ENCODE data around the gene IL36A.

The IL36A gene

DNA sequence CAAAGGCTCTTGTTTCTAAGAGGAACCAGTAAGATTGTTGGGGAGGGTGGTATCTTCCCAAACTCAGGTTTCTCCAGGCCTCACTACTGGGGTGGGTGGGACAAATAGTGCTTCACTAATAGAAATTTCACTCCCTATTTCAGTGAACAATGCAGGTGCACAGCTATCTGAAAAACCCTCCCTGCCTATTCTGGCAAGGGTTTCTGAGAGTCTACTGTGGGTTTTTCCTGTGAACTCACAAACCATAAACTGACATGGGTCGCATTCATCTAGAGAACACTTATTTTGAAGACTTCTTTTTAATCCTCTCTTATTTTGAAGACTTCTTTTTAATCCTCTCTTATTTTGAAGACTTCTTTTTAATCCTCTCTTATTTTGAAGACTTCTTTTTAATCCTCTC, 4.4 kb downstream of the IL36A start:
- DNase-seq = no peak

DNA sequence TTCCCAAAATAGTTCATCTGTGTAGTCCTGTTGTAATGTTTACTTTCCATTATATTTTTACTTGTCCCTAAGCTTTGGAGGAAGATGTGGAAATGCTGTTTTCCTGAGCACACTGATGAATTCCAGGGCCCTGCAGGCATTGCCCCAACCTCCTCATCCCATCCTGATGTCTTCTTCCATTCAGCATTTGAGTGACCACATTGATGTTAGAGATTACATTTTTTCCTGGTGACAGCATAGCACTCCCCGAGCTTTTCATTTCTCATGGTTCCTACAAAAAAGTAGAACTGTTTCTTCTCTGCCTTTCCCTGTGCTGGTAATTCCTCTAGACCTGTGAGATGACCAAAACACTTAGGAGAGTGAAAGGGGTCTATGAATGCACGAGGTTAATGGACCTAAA, 4.8 kb downstream of the IL36A start:
- DNase-seq = no peak

DNA sequence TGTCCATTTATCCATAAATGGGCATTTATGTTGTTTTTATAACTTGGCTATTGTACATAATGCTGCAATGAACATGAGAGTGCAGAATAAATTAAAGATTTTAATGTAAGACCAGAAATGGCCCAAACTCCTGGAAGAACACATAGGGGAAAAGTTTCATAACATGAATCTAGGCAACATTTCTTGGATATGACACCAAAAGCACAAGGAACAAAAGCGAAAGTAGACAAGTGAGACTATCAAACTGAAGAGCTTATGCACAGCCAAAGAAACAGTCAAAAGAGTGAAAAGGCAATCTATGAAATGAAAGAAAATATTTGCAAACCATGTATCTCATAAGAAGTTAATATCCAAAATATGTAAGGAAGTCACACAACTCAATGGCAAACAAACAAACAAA, 5.8 kb downstream of the IL36A start:
- no peak for DNase-seq

DNA sequence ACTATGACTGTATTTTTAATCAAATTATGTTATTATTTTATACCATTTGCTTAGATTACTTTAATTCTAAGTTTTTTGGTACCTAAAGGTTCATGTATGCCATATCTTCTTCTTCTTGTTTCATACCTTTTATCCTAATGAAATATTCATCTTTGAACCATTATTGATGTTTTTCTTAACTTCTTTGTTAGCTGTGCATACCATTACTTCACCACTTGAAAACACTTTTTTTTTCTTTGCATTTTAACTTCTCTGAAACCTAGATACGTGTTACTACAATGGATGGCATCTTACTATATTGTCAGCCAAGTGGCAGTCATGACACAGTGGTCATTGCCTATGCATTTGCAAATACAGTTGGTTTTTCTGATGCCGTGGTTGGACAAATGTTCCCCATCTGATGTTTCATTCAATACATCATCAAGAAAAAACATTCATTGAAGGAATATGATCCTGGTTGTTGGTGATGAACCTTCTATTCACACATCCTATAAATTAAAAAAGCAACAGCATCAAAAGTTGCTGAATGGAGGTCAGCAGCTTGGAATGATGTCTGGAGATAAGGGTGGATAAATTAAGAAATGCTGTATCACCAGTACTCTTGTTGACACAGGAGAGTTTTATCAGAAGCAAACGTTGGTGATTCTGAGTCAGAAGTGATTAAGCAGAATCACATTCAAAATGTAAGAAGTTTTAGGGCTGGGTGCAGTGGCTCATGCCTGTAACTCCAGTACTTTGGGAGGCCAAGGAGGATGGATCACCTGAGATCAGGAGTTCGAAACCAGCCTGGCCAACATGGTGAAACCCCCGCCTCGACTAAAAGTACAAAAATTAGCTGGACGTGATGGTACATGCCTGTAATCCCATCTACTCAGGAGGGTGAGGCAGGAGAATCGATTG, 7.4 kb downstream of the IL36A start:
- DNase-seq = no peak

DNA sequence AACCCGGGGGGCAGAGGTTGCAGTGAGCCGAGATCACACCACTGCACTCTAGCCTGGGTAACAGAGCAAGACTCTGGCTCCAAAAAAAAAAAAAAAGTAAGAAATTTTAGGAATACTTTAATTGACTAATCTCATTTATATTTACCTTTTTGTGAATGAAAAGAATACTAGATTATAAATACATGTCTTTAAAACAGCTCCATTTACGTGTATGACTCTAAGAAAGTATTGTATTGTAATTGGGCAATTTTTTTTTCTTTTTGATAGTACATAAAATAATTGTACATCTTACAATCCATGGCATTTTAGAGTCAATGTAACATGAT, 8.0 kb downstream of the IL36A start:
- no peak for DNase-seq

DNA sequence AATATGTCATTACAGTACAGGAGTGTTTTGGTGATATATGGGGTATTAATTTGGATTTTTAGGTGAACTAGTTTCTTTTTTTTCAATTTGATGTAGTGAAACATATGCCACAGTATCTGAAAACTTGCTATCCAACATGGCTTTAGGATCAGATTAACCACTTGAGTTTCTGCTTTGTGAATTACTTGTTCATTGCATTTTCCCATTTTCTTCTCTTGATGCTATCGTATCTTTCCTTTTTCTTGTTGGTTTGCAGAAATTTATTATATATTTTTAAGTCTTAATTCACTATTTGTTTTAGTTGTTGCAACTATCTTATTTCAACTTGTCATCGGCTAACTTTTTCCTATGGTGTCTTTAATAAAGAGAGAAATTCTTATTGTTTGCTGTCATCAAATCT, 8.8 kb downstream of the IL36A start:
- no peak for DNase-seq

DNA sequence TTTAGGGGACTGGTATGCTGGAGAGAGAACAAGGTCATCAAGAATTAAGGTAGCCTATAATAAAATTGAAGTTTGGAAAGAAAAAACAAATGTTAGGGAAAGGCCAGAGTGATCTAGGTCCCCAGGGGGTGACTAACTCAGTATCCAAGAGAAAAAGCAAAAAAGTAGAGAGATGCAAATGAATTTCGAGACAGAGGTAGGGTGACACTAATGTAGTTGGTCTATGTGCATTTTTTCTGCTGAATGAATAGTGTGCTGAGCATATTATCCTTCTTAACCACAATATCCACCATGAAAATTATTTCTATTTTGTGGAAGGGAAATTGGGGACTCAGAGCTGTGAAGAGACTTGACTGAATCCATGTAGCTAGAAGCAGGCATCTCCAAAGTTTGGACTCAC, 9.8 kb downstream of the IL36A start:
- DNase-seq = no peak

DNA sequence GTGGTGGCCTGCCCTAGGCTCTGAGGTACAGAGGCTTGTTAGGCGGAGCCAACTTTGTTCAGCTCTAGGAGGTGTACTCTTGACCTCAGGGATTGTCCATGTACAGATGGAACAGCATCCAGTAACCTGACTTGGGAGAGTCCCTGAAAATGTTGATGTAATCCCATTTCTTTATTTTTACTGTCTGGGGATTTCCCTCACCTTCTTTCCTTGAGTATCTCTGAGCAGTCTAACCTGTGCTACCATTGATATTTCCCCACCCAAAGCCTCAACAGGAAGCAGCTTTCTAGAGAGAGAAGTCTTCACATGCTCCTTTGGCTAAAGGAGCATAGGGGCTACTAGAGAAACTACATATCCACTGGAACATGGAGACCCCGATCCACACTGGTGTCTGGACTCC, 10.4 kb downstream of the IL36A start:
- no peak for DNase-seq

DNA sequence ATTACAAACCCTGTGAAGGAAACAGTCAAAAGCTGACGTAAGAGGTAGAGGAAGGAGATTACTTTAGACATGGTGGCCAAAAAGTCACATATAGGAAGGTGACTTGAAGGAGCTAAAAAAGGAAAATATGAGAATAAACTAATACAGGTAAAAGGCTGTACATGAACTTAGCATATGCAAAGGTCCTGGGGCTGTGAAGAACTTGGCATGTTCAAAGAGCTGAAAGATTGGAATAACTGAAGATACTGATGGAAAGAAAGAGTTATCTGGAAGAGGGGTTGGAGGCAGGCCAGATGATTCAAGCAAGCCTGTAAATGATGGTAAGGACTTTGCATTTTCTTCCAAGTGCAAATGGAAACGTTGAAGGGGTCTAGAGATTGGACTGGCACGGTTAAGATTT, 13.2 kb downstream of the IL36A start:
- DNase-seq = no peak

DNA sequence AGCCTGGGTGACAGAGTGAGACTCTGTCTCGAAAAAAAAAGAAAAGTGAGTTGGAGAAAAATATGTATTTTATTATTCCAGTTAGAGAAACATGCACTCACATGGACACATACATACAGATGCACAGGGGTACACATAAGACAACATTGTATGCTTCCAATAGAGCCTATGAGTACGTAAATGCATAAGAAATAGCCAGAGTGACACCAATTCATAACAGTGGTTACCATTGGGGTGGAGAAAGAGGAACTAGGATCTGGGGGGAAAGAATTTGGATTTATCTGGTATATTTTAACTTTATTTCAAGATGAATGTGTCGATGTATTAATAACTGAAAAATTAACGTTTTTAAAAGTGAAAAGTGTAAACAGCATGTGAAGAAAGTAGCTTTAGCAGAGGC, 16.1 kb downstream of the IL36A start:
- DNase-seq = no peak

DNA sequence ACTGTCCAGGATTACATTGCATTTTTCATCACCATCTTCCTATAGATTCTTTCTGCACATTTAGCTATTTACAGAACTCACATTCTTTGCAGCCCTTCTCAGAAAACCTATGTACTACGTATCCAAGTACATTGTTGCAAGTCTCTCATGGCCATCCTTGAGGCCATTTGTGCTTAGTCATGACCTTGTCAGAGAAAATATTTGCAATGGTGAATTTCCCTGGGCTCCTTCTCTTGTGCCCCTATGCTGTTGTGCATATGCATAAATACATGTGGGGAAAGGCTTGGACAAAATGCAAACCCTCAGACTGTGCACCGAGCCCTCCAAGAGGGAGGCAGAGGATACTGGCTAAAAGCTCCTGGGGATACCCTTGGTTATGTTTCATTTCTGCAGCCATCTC, 19.5 kb downstream of the IL36A start:
- DNase-seq = no peak

DNA sequence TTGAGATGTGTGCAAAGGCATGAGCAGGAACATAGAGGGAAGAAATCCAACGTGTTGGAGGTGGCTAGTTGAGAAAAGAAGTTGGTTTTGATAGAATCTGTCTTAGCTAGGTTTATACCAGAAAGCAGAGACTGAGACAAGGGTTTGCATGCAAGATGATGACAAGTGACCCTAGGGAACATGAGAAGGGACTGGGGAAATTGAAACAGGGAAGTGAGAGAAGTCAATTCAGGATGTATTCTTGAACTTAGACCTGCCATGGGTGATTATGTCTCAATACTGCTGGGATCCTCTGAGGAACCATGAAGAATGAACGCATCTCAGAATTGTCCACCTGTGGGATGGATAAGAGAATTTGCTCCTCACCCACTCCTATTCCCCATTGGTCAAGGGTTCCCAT, 20.5 kb downstream of the IL36A start:
- DNase-seq = no peak

DNA sequence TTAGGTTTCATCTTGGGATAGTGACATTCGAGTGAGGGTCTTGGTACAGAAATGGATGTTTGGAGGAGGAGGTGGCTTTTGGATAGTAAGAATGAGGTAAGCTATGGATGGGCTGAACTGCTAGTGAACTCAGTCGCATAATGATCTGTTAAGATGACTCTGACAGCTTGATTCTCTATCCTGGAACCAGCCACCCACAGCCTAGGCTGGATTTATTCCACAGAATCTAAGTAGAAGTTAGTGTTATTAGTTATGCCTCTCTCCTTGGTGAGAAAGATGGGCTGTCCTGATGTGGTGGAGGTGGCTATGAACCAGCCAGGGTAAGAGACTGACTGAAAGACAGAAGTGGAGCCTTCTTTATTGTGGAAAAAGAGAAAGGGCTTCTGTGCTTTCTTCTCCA, 22.4 kb downstream of the IL36A start:
- no peak for DNase-seq

DNA sequence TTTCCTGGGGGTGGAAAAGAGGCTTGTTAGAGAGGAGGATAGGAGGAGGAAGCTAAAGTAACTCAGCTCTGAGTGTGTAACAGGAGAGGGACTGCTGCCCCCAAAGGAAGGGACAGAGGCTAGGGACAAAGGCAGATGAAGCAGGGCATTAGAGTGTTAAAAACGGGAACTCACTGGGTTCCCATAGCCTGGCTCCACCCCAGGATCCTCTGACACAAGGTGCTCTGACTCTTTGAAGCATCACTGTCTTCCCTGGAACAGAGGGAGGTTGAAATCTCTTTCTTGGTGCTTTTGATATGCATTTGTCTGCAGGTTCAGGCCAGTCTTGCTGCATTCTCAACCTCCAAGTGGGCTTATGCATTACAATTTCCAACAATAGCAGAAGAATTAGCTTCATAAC, 22.9 kb downstream of the IL36A start:
- DNase-seq = no peak

DNA sequence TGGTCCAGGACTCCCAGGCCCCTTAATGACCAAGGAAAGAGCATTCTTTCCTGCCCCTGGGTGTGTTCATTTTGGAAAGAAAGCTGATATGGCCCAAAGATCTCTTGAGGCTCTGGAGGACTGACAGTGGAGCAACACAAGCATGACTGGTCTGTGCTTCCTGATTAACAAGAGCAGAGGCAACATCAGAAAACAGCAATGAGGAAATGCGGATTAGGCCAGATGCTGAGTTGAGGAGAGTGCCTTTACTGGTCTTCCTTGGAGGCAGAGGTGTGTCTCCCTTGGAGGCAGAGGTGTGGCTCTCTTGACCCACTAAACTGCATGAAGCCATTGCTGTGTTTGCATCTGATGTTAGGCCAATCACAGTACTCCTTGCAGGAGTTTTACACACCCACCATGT, 27.5 kb downstream of the IL36A start:
- no peak for DNase-seq

DNA sequence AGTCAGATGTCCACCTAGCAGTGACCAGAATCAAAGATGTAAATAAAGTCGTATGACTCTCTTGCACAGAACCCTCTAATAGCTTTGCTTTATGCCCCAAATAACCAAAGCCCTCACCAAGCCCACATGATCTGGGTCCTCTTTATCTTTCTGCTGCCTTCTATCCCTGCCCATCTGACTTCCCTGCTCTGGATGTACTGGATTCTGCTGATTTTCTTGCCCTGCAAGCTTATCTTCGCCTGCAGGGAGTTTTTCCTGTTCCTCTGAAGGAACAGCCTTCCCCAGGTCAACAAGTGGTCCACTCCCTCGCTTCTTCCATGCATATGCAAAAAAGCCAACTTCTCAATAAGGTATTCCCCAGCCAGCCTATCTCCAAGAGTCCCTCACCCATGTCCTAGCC, 28.8 kb downstream of the IL36A start:
- no peak for DNase-seq

DNA sequence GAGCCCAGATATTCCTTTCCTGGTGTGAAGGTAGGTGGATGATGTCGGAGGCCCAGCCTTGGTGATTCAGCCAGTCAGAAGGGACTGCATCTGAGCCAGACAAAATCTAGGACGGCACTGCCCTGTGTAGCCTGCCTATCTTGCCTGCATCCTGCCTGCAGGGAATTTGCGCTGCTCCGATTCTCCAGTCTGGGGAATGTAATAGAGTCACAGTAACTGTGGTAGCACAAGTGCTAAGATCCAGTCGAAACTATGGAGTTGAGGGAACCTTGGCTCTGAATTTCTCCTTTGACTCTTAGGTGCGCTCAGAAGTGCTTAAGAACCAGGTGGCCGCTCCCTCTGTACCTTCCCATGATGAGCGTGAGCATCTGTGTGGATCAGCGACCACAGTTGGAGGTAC, 31.5 kb downstream of the IL36A start:
- DNase-seq = no peak

DNA sequence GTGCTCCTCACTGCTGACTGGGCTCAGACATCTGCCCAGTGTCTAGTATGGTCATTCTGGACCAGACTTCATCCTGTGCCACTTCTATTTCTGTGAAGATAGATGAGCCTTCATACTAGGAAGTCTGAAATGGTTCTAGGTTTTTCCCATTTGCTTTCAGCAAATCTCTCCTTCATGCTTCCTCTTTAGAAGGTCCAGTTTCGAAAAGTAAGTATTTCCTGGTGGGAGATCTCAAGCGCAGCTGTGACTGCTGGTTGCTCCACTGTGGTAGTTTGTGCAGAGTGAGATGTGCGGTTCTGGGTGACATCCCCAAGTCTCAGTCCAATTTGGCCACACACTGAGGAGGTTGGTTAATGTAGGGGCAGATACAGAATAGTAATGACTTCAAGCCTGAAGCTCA, 33.0 kb downstream of the IL36A start:
- DNase-seq = no peak

DNA sequence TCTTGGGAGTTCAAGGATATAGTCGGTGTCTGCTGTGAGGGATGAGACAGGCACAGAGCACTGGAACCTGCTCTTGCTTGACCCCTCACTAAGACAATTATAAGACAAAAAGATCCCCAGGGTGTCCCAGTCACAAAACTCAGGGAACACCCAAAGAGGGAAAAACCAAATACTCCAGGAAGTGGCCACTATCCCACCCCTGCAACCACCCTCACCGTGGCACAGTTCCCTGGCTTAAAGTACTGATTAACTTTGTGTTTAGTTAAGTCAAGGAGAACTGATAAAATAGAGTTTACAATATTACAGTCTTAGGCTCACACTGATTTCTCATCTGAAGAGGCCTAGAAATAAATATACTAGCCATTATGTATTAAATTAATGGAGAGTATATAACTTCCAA, 33.9 kb downstream of the IL36A start:
- DNase-seq = no peak

DNA sequence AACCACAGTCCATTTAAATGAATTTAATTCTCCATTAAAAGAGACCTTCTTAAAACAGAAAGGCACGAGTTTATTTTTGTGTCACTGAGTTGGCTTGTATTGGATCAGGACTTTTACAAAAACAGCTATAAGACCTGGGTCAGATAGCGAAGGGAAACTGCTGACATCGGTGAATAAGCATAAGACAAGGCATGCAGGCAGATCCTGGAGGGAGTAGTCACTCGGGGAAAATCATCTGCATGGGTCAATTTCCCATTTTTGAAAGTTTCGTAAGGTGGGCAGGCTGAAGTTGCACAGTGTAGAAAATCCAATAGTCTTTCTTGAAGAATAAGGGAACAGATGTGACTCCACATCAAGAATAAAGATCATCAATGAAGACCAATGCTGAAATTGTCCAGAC, 34.5 kb downstream of the IL36A start:
- DNase-seq = no peak

DNA sequence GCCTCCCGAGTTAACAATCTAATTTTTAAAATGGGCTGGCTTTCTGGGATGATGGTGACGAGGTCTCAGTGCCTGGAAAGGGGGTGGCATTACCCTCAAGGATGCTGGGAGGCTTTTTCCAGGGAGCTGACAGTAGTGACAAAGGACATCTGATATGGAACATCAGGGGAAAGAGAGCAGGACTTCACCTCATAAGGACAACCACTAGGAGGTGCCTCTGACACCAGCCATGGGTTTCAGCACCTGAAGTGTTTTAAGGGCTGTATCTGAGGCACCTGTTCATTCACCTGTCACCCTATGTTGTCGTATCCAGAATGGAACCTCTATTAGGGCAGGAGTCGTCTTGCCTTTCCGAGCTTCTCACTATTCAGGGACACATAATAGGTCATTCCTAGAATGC, 36.6 kb downstream of the IL36A start:
- DNase-seq = no peak

DNA sequence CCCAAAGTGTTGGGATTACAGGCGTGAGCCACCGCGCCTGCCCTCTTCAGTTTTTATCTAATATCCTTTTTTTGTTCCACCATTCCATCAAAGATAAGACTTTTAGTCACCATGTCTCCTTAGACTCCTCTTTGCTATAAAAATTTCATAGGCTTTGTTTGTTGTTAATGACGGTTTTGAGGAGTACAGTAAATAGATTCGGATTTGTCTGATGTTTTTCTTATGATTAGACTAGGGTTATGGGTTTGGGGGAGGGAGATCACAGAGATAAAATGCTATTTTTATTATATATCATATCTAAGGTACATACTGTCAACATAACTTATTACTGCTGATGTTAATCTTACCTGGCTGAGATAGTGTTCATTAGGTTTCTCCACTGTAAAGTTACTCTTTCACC, 41.2 kb downstream of the IL36A start:
- DNase-seq = no peak

DNA sequence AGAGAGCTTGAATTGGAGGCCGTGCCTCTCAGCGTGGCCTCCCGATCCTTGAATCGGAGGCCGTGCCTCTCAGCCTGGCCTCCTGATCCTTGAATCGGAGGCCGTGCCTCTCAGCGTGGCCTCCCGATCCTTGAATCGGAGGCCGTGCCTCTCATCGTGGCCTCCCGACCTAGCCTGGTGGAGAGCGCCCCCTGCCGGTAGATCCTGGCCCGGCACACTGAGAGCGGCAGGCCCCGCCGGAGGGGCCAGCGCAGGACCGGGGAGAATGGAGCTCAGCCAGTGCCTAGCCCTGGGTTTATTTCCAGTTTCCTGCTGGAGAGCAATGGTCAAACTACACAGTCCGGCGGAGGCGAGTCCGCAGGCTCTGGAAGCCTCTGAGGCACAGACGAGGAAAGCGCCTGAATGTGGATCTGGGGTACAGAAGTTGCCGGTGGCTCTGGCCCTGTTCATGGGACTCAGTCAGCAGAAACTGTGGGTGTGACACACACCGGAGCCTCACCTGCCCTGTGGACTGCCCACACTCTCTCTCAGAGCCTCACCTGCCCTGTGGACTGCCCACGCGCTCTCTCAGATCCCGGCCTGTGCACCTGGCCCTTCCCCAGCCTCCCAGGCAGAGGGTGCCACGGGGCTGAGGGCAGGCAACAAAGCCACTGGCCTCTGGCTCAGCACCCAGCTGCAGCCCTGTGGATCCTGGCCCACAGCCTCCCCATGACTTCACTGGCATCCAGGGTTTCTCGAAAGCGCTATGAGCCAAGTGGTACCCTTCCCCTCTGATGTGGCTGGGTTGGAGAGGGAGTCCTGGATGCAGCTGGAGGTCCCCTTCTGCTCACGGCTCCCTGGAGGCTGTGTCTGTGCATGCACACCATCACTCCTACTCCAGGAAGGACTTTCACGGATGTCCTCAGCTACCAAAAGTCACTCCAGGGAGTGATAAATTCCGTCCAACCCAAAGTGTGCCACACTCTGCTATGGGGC, 45.9 kb downstream of the IL36A start:
- DNase-seq = no peak

DNA sequence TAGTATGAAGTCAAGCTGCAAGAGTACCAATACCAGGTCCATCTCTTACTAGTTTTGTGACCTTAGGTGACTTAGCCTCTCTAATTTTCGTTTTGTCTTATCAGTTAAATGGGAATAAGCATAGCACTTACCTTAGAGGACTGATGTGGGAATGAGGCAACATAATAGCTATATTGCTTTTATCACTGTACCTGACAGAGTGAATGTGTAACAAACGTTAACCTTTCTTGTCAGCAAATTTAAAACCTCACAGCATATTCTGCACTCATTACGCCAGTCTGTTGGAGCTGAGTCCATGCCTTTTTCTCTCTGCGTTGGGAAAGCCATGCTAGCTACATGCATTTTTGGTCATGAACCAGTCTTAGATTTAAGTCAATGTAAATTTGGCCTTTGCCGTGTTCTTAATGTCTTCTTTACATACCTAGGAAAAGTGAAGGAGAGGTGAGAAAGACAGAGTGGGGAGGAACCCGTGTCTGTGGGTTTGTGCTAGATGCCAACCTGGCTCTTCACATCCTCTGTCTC, 47.2 kb downstream of the IL36A start, which contains the start of gene IL36B:
Gene IL36B (minus strand): TSS at position 472 of the 522 bp plus-strand sequence.
- DNase-seq = no peak
